ENCODE results near the gene MARCHF3. TPM values are rescaled to one million over a fixed set of nuclear protein-coding genes. Genes with fewer than 3 reads are reported as not detected.

The MARCHF3 gene
- total RNA-seq, 1 experiment from 2014 or later = 0.61 TPM

DNA sequence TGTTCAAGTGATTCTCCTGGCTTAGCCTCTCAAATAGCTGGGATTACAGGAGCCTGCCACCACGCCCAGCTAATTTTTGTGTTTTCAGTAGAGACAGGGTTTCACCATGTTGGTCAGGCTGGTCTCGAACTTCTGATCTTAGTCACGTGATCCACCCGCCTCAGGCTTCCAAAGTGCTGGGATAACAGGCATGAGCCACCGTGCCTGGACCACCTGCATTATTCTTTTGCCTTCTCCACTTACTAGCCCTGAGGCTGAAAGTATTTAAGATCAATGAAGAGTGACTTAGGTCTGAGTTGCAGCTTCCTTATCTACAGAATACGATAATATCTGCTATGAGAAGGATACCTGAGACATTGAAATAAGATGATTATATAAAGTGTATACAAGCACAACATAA lies 129.6 kb downstream of the MARCHF3 start:
- TF ChIP-seq CTCF (IDR thresholded peaks at IDR 0.05; ENCODE audit: insufficient read depth in 1 of 2, low read depth in 1 of 2, low read length in 1 of 2, severe bottlenecking in 1 of 2, unreplicated experiment in 1 of 2) = no peak
- no peaks in the 10 kb centered on the region for H3K9me3 Mint-ChIP-seq (ENCODE audit: unreplicated experiment)
- H3K9me3 ChIP-seq = no peaks in the 10 kb centered on the region
- H3K4me3 Mint-ChIP-seq (ENCODE audit: unreplicated experiment) = no peak overlapping the region
- H3K27me3 ChIP-seq (replicated peaks; ENCODE audit: control insufficient read depth, insufficient read depth, low read length) = no peaks in the 10 kb centered on the region
- BruUV-seq (replicated peaks) = no TSS peak
- H3K27me3 Mint-ChIP-seq (ENCODE audit: insufficient read depth, unreplicated experiment) = no peaks in the 10 kb centered on the region
- no peaks in the 10 kb centered on the region for H3K36me3 Mint-ChIP-seq (ENCODE audit: insufficient read depth, unreplicated experiment)
- H3K27ac Mint-ChIP-seq (ENCODE audit: unreplicated experiment) = no peak overlapping the region
- POLR2A ChIA-PET = no interaction called here
- no peak overlapping the region for H3K4me3 ChIP-seq (ENCODE audit: low read depth, low read length)
- CTCF ChIA-PET = interaction anchor here (0.6 kb wide), 1 partner anchor 241 kb away, joined by 3 read pairs; no protein-coding TSS in a partner anchor
- intact Hi-C loops (cut with micrococcal nuclease; ENCODE audit: unreplicated experiment) = no loop called here
- no peaks in the 10 kb centered on the region for H3K36me3 ChIP-seq (ENCODE audit: control insufficient read depth, insufficient read depth, low read length)
- H3K4me1 ChIP-seq = no peaks in the 10 kb centered on the region
- H3K4me1 Mint-ChIP-seq (ENCODE audit: low read depth, unreplicated experiment) = no peaks in the 10 kb centered on the region
- no peak for DNase-seq

DNA sequence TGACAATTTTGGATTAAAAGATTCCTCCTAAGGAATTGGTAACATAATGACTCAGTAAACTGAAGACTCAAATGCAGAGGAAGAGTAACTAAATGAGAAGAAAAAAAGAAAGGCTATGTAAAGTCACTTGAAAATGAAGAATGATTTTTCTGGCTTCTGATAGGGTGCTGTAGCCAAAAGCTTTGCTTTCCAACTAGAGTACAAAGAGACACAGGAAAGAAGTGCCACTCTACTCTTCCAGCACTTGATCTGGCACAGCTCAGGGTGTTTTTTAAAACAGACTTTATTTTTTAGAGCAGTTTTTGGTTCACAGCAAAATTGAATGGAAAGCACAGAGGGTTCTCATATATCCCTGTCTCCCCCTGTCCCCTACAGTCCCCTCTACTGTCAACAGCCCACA lies 130.9 kb downstream of the MARCHF3 start:
- BruUV-seq (replicated peaks) = no TSS peak

DNA sequence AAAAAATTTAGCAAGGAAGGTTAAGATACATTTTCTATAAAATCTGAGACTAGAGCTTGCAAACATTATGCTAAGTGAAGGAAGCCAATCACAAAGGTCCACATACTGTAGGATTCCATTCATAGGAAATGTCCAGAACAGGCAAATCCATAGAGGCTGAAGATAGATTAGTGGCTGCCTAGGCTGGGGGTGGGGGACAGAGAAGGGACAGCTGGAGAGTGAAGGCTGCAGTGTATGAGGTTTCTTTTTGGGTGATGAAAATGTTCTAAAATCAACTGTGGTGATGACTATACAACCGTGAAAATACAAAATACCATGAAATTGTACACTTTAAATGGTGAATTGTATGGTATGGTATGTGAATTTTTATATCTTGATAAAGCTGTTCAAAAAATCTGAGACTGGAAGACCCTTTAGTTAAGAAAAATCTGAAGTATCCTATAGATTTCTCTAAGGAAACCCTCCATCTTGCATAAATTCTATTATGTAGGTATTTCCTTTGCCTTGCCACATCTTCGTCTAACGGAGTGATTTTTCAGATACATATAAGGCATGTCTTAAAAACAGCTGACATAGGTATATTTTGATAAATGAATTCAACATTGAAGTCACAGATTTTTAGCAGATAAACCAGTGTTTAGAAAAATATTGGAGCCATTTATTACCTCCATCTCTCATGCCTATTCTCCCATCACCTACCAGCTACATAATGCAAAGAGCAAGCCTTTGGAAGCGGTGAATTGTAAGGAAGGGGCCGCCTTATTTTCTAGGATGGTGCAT lies 132.3 kb downstream of the MARCHF3 start:
- Histone ChIP-seq H3K36me3 (ENCODE audit: control insufficient read depth, insufficient read depth, low read length) (no peaks in the 10 kb centered on the region), H3K27me3 (replicated peaks; ENCODE audit: control insufficient read depth, insufficient read depth, low read length) (no peaks in the 10 kb centered on the region), H3K4me3 (ENCODE audit: low read depth, low read length) (no peak overlapping the region), H3K9me3 (no peaks in the 10 kb centered on the region), H3K4me1 (no peaks in the 10 kb centered on the region)
- intact Hi-C loops (cut with micrococcal nuclease; ENCODE audit: unreplicated experiment) = no loop called here
- BruUV-seq (replicated peaks) = no TSS peak
- ChIA-PET POLR2A (no interaction called here), CTCF (no interaction called here)
- no peaks in the 10 kb centered on the region for H3K36me3 Mint-ChIP-seq (ENCODE audit: insufficient read depth, unreplicated experiment)
- H3K4me3 Mint-ChIP-seq (ENCODE audit: unreplicated experiment) = no peak overlapping the region
- no peaks in the 10 kb centered on the region for H3K9me3 Mint-ChIP-seq (ENCODE audit: unreplicated experiment)
- TF ChIP-seq CTCF (IDR thresholded peaks at IDR 0.05; ENCODE audit: insufficient read depth in 1 of 2, low read depth in 1 of 2, low read length in 1 of 2, severe bottlenecking in 1 of 2, unreplicated experiment in 1 of 2) = no peak
- no peak overlapping the region for H3K27ac Mint-ChIP-seq (ENCODE audit: unreplicated experiment)
- no peaks in the 10 kb centered on the region for H3K27me3 Mint-ChIP-seq (ENCODE audit: insufficient read depth, unreplicated experiment)
- no peaks in the 10 kb centered on the region for H3K4me1 Mint-ChIP-seq (ENCODE audit: low read depth, unreplicated experiment)
- DNase-seq = no peak

More for the DNA sequence above, 130.9 kb downstream of the MARCHF3 start:
- DNase-seq = no peak
- POLR2A ChIA-PET = no interaction called here
- Mint-ChIP-seq H3K36me3 (ENCODE audit: insufficient read depth, unreplicated experiment) (no peaks in the 10 kb centered on the region), H3K4me3 (ENCODE audit: unreplicated experiment) (no peak overlapping the region), H3K27me3 (ENCODE audit: insufficient read depth, unreplicated experiment) (no peaks in the 10 kb centered on the region), H3K27ac (ENCODE audit: unreplicated experiment) (no peak overlapping the region), H3K4me1 (ENCODE audit: low read depth, unreplicated experiment) (no peaks in the 10 kb centered on the region), H3K9me3 (ENCODE audit: unreplicated experiment) (no peaks in the 10 kb centered on the region)
- Histone ChIP-seq H3K4me3 (ENCODE audit: low read depth, low read length) (no peak overlapping the region), H3K4me1 (no peaks in the 10 kb centered on the region), H3K9me3 (no peaks in the 10 kb centered on the region), H3K36me3 (ENCODE audit: control insufficient read depth, insufficient read depth, low read length) (no peaks in the 10 kb centered on the region), H3K27me3 (replicated peaks; ENCODE audit: control insufficient read depth, insufficient read depth, low read length) (no peaks in the 10 kb centered on the region)
- CTCF ChIA-PET = no interaction called here
- no peak for TF ChIP-seq CTCF (IDR thresholded peaks at IDR 0.05; ENCODE audit: insufficient read depth in 1 of 2, low read depth in 1 of 2, low read length in 1 of 2, severe bottlenecking in 1 of 2, unreplicated experiment in 1 of 2)
- intact Hi-C loops (cut with micrococcal nuclease; ENCODE audit: unreplicated experiment) = no loop called here
